ENCODE measurements around the gene MLXIP. TPM values are rescaled to one million over a fixed set of nuclear protein-coding genes. Genes with fewer than 3 reads are reported as not detected.

The MLXIP gene
- total and polyA plus RNA-seq, 2 of the 13 experiments (the other 11 are each of a cell fraction or from before 2014, with no cell fraction given): 5.3 to 6.7 TPM

- peak; percentile 66; the same call in 1 of the 2 replicates for TF ChIP-seq ZFP37 (CRISPR knock-in tag; IDR thresholded peaks at IDR 0.05; ENCODE audit: borderline replicate concordance)
- TF ChIP-seq ZEB1 (IDR thresholded peaks at IDR 0.05; ENCODE audit: insufficient replicate concordance, low read depth): no peak
- TF ChIP-seq SIN3B (IDR thresholded peaks at IDR 0.05; ENCODE audit: low read length): no peak
- TF ChIP-seq ZBTB20 (CRISPR knock-in tag; IDR thresholded peaks at IDR 0.05; ENCODE audit: borderline replicate concordance, low read depth): no peak
- peak; percentile 36; the same call in 1 of the 2 replicates for TF ChIP-seq IRF2 (CRISPR knock-in tag; IDR thresholded peaks at IDR 0.05)
- no peak for TF ChIP-seq ZKSCAN1 (IDR thresholded peaks at IDR 0.05; ENCODE audit: low read length)
- TF ChIP-seq AHR (CRISPR knock-in tag; IDR thresholded peaks at IDR 0.05): no peak
- no peak; the same call in 1 of the 2 replicates for TF ChIP-seq ZNF776 (CRISPR knock-in tag; IDR thresholded peaks at IDR 0.05)
- TF ChIP-seq BRCA1 (CRISPR knock-in tag; IDR thresholded peaks at IDR 0.05): no peak
- no peak for TF ChIP-seq ZNF296 (CRISPR knock-in tag; conservative IDR thresholded peaks at IDR 0.05)
- TF ChIP-seq WIZ (CRISPR knock-in tag; IDR thresholded peaks at IDR 0.05): no peak
- no peak for TF ChIP-seq ZNF512 (CRISPR knock-in tag; IDR thresholded peaks at IDR 0.05)
- peak; percentile 78; the same call in 1 of the 2 replicates for TF ChIP-seq ZNF773 (CRISPR knock-in tag; IDR thresholded peaks at IDR 0.05; ENCODE audit: borderline replicate concordance)
- TF ChIP-seq IKZF5 (CRISPR knock-in tag; IDR thresholded peaks at IDR 0.05): no peak
- TF ChIP-seq ZNF770 (CRISPR knock-in tag; IDR thresholded peaks at IDR 0.05): no peak
- TF ChIP-seq SOX5 (CRISPR knock-in tag; IDR thresholded peaks at IDR 0.05; ENCODE audit: borderline replicate concordance): peak; percentile 27; the same call in 1 of the 2 replicates
- no peak for TF ChIP-seq DDIT3 (CRISPR knock-in tag; IDR thresholded peaks at IDR 0.05)
- no peak for TF ChIP-seq RXRB (CRISPR knock-in tag; IDR thresholded peaks at IDR 0.05; ENCODE audit: borderline replicate concordance)
- peak; percentile 96 for TF ChIP-seq BORCS8-MEF2B (CRISPR knock-in tag; IDR thresholded peaks at IDR 0.05)
- no peak for TF ChIP-seq NR2F6 (IDR thresholded peaks at IDR 0.05)
- 0 out of 2 replicates have a peak, but pooled peaks have one; percentile 5 for TF ChIP-seq NR2F6 (CRISPR knock-in tag; IDR thresholded peaks at IDR 0.05)
- TF ChIP-seq LCORL (IDR thresholded peaks at IDR 0.05): no peak
- no peak for TF ChIP-seq LCORL (CRISPR knock-in tag; IDR thresholded peaks at IDR 0.05)
- TF ChIP-seq ZNF362 (CRISPR knock-in tag; IDR thresholded peaks at IDR 0.05; ENCODE audit: borderline replicate concordance): peak; percentile 97
- 0 out of 2 replicates have a peak, but pooled peaks have one; percentile 21 for TF ChIP-seq ZNF136 (CRISPR knock-in tag; IDR thresholded peaks at IDR 0.05; ENCODE audit: low read depth)
- TF ChIP-seq CENPX (CRISPR knock-in tag; IDR thresholded peaks at IDR 0.05): no peak
Measured at GRCh38 chr12:122078141-122079032, at the start of gene MLXIP (continued).
